Mammary epithelial cell (primary cell): Measurements from ENCODE around the gene ATP2B2.

Experiments used
- CTCF ChIP-seq, 2 donors: IDR thresholded peaks in 1 of 2; conservative IDR thresholded peaks in 1 of 2; 2 replicates each; pipeline ENCODE4 v1.5.1; 2011 to 2012; ENCODE audit warnings: inconsistent platforms in 2 of 2, low read length in 2 of 2, mild to moderate bottlenecking in 2 of 2, control low read depth in 1 of 2, low read depth in 1 of 2; ENCODE audit not compliant: insufficient read depth in 1 of 2; ENCODE audit errors: extremely low read depth in 1 of 2
- EZH2 ChIP-seq: IDR thresholded peaks from 2 replicates; pipeline ENCODE4 v1.6.1; 2012; ENCODE audit warnings: low read length, inconsistent platforms, borderline replicate concordance

- no peak for TF ChIP-seq CTCF (conservative IDR thresholded peaks at IDR 0.05 in 1 of 2, IDR thresholded peaks at IDR 0.05 in 1 of 2; ENCODE audit: extremely low read depth in 1 of 2, insufficient read depth in 1 of 2, low read depth in 1 of 2, low read length in 2 of 2)
- TF ChIP-seq EZH2, result no peak
Measured at GRCh38 chr3:10396931-10397330, 108.5 kb downstream of the ATP2B2 start.
